Peyer's patch (tissue), 4 donors: ENCODE results near the gene TEX13D. TPM values are rescaled to one million over a fixed set of nuclear protein-coding genes. Genes with fewer than 3 reads are reported as not detected.

ENCODE experiments used
- DNase-seq, 3 donors: peaks; one replicate each; pipeline ENCODE4 v3.0.0-alpha.2; 2017 to 2019
- H3K27ac ChIP-seq, 4 donors: fragments of 200-600 bp; sonication (generic); one replicate each; pipeline ENCODE4 v1.5.1; 2016 to 2019
- H3K27me3 ChIP-seq, 2 donors: fragments of 200-600 bp; sonication (generic); one replicate each; pipeline ENCODE4 v1.5.1; 2019
- H3K36me3 ChIP-seq, 3 donors: fragments of 200-600 bp; sonication (generic); one replicate each; pipeline ENCODE4 v1.5.1; 2016 to 2019
- H3K4me1 ChIP-seq, 4 donors: fragments of 200-600 bp; sonication (generic); one replicate each; pipeline ENCODE4 v1.5.1; 2016 to 2019
- H3K4me3 ChIP-seq, 4 donors: fragments of 200-600 bp; sonication (generic); 1 replicate in 3 of 4; 2 replicates in 1 of 4; pipeline ENCODE4 v1.5.1; 2016 to 2019; ENCODE audit warnings: mild to moderate bottlenecking in 1 of 4
- H3K9me3 ChIP-seq, 4 donors: fragments of 200-600 bp; sonication (generic); one replicate each; pipeline ENCODE4 v1.5.1; 2016 to 2019; ENCODE audit warnings: mild to moderate bottlenecking in 1 of 4
- CTCF ChIP-seq, 6 experiments: fragments of 450-650 bp in 4 of 6; fragments of 200-600 bp in 2 of 6; sonication (generic) in 1 of 6; IDR thresholded peaks; one replicate each; pipeline ENCODE4 v1.5.1; 2017 to 2019; ENCODE audit warnings: antibody characterized with exemption in 6 of 6, mild to moderate bottlenecking in 3 of 6, moderate library complexity in 1 of 6
- POLR2A ChIP-seq, 2 donors: fragments of 450-650 bp; IDR thresholded peaks; one replicate each; pipeline ENCODE4 v1.5.1; 2017; ENCODE audit warnings: antibody characterized with exemption in 2 of 2, mild to moderate bottlenecking in 2 of 2, moderate library complexity in 2 of 2
- total RNA-seq, 4 donors: library from RNA; depleted of rRNA; stranded (reverse); fragments of >200 nt; gene quantifications; one replicate each; pipeline ENCODE4 v1.1.0, GENCODE V29; 2016

Gene TEX13D
- total RNA-seq, 4 donors from 2014 or later: not detected

DNA sequence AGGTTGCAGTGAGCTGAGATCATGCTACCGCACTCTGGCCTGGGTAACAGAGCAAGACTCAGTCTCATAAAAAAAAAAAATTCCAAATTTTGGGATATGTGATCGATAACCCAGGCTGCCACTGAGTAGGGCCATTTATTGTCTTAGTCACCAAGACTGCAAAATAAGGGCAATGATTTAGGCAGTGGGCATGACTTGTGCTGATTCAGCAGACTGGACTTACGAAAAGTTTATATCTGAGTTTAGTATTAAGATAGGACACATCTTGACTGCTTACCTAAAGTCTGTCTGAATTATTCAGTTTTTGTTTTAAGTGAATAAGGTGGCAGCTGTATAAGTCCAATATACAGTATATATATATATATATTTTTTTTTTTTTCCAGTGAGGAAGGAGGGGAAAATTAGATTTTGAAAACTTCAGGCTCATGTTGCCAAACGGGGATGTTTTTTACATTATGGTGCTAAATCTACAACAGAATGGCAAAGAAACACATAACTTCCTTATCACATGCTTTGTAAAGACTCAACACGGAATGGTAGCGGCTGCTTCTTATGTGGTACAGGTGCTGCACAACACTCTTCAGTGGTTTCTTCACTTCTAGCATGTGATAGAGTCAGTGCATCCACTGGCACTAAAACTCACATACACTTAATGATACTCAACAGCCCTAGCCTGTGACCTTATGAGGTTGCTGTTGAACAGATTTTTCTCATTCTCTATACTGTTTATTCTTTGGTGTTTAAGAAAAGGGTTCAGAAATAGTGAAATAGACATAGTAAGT lies 6.5 kb downstream of the TEX13D start:
- no peak overlapping the region for H3K27ac ChIP-seq
- H3K9me3 ChIP-seq: no peaks in the 10 kb centered on the region
- H3K4me3 ChIP-seq: no peak overlapping the region
- H3K4me1 ChIP-seq: no peaks in the 10 kb centered on the region
- H3K27me3 ChIP-seq: no peaks in the 10 kb centered on the region
- no peak for DNase-seq
- no peak for TF ChIP-seq POLR2A (IDR thresholded peaks at IDR 0.05)
- no peaks in the 10 kb centered on the region for H3K36me3 ChIP-seq

DNA sequence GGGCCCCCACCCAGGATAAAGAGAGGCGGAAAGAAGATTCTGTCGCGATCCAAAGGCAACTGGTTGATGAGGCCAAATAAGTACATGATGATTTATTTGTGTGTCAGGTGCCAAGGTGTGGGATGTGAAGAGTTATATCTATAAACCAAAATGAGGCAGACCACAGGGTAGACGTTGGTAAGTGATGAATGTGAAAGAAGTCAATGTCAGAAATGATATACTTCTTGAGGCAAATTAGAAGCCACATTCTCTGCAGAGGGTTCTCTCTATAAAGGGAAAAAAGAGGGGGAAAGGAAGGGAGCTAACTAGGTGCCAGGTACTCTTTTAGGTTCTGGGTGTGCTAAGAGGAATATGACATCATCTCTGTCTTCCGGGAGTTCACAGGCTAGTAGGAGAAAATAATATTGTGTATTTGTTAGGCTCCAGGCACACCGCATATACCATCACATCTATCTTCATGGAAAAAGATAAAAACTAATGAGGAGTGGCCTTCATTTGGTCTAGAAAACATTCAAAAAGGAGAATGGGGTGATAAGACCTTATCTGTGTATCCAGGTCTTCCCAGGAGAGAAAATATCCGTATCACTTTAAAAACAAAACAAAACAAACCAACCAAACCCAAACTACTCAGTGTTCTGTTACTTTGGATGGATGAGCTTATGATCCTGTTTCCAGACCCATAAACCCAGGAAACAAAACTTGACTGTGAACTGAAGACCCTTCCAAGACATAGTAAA lies 9.1 kb downstream of the TEX13D start:
- no peak for DNase-seq
- Histone ChIP-seq H3K36me3 (no peaks in the 10 kb centered on the region), H3K27ac (no peak overlapping the region), H3K9me3 (no peaks in the 10 kb centered on the region), H3K4me1 (no peaks in the 10 kb centered on the region), H3K27me3 (no peaks in the 10 kb centered on the region), H3K4me3 (no peak overlapping the region)
- TF ChIP-seq POLR2A (IDR thresholded peaks at IDR 0.05) (no peak), CTCF (IDR thresholded peaks at IDR 0.05) (no peak)

DNA sequence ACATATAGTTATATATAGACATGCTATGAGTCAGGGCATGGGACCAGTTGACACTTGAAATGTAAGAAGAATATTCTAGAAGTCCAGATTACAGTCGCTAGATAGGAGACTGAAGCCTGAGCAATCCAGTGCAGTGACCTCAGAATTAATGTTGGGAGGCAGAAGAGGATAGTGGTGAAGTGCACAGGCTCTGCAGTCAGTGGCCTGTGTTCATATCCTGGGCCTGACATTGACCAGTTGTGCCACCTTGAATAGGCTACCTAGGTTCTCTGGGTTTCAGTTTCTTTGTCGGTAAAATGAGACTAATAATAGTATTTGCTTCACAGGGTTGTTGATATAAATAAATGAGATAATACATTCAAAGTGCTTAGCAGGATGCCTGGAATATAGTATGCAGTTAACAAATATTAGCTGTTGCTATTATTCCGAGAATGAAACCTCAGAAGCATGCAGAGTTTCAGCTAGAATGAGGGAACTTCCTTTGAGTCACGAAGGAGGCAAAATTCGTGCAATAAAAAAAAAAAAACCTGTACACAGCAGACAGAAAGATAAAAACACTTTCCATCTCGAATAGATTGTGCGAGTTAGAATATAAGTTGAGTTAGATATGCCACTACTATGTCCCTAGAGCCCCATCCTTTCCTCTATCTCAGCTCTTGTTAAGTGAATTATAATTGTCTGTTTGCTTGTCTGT lies 9.9 kb downstream of the TEX13D start:
- no peak for DNase-seq
- Histone ChIP-seq H3K27me3 (no peaks in the 10 kb centered on the region), H3K27ac (peak overlapping the region in 1 of 4 donors; percentile 9), H3K4me3 (no peak overlapping the region), H3K4me1 (no peaks in the 10 kb centered on the region), H3K36me3 (no peaks in the 10 kb centered on the region), H3K9me3 (no peaks in the 10 kb centered on the region)
- TF ChIP-seq CTCF (IDR thresholded peaks at IDR 0.05): no peak
- TF ChIP-seq POLR2A (IDR thresholded peaks at IDR 0.05): no peak

- no peak overlapping the region for H3K4me3 ChIP-seq
- H3K27me3 ChIP-seq: no peaks in the 10 kb centered on the region
- TF ChIP-seq POLR2A (IDR thresholded peaks at IDR 0.05): no peak
- no peak for TF ChIP-seq CTCF (IDR thresholded peaks at IDR 0.05)
- H3K27ac ChIP-seq: peak overlapping the region in 1 of 4 donors; percentile 9
- no peak for DNase-seq
- H3K4me1 ChIP-seq: no peaks in the 10 kb centered on the region
- H3K36me3 ChIP-seq: no peaks in the 10 kb centered on the region
- no peaks in the 10 kb centered on the region for H3K9me3 ChIP-seq
Measured at GRCh38 chrX:124343016-124343415, 10.6 kb downstream of the TEX13D start.

DNA sequence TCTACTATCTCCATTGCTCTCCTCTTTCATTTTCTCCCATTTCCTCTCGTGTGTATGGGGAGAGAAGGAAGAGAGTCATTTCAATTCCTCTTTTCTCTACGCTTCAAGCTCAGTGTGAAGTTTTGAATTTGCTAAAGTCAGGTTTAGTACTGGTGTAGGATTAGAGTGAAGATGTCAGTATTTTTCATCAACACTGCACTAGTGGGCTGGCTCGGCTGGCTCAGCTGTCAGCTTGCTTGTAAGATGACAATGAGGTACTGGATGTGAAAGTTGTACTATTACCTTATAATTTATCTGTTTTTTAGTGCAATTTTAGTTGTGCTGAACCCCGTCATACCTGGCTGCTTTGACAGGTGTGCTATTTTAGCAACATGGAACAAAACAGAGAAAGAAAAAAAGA lies 11.8 kb downstream of the TEX13D start:
- H3K27ac ChIP-seq: no peak overlapping the region
- no peaks in the 10 kb centered on the region for H3K9me3 ChIP-seq
- no peaks in the 10 kb centered on the region for H3K27me3 ChIP-seq
- H3K4me1 ChIP-seq: no peaks in the 10 kb centered on the region
- no peak for TF ChIP-seq POLR2A (IDR thresholded peaks at IDR 0.05)
- TF ChIP-seq CTCF (IDR thresholded peaks at IDR 0.05): no peak
- H3K4me3 ChIP-seq: no peak overlapping the region
- no peak for DNase-seq
- H3K36me3 ChIP-seq: no peaks in the 10 kb centered on the region
